Upper lobe of left lung (tissue), 6 donors: ENCODE measurements around the gene RIBC2. TPM values are rescaled to one million over a fixed set of nuclear protein-coding genes. Genes with fewer than 3 reads are reported as not detected.
A peak's percentile ranks its signal among the peaks of the same experiment; 100 is the strongest.

Experiments
- ATAC-seq, 2 donors: fragments of 200-7000 bp; cut with Tn5 transposase; one replicate each; pipeline ENCODE4 v1.9.1; 2022; ENCODE audit warnings: mild to moderate bottlenecking in 2 of 2, moderate library complexity in 2 of 2; ENCODE audit not compliant: low FRiP score in 2 of 2
- DNase-seq, 2 donors: peaks; one replicate each; pipeline ENCODE4 v3.0.0-alpha.2; 2019 to 2020
- H3K27ac ChIP-seq, 4 donors: fragments of 200-600 bp; sonication (generic); one replicate each; pipeline ENCODE4 v1.5.1; 2016 to 2019
- H3K27me3 ChIP-seq, 4 donors: fragments of 200-600 bp; sonication (generic); one replicate each; pipeline ENCODE4 v1.5.1; 2017 to 2019
- H3K36me3 ChIP-seq, 4 donors: fragments of 200-600 bp; sonication (generic); one replicate each; pipeline ENCODE4 v1.5.1; 2016 to 2019
- H3K4me1 ChIP-seq, 4 donors: fragments of 200-600 bp; sonication (generic); one replicate each; pipeline ENCODE4 v1.5.1; 2018 to 2019
- H3K4me3 ChIP-seq, 4 donors: fragments of 200-600 bp; sonication (generic); one replicate each; pipeline ENCODE4 v1.5.1; 2017 to 2019; ENCODE audit warnings: mild to moderate bottlenecking in 2 of 4, moderate library complexity in 1 of 4
- H3K9me3 ChIP-seq, 4 donors: fragments of 200-600 bp; sonication (generic); one replicate each; pipeline ENCODE4 v1.5.1; 2018 to 2019
- EP300 ChIP-seq, 4 donors: sonication (generic); formaldehyde crosslinking; IDR thresholded peaks; one replicate each; pipeline ENCODE4 v1.5.1; 2017; ENCODE audit warnings: antibody characterized with exemption in 4 of 4, control low read depth in 2 of 4
- POLR2A ChIP-seq, 4 donors: fragments of 450-650 bp; IDR thresholded peaks; one replicate each; pipeline ENCODE4 v1.5.1; 2016 to 2017; ENCODE audit warnings: antibody characterized with exemption in 4 of 4, mild to moderate bottlenecking in 2 of 4
- POLR2AphosphoS5 ChIP-seq, 2 donors: sonication (generic); formaldehyde crosslinking; IDR thresholded peaks; one replicate each; pipeline ENCODE4 v1.5.1; 2017; ENCODE audit warnings: antibody characterized with exemption in 2 of 2
- WGBS, 2 donors: methylation state at CpG; one replicate each; pipeline ENCODE4 v1.1.5; 2017 to 2018; 5-methylcytosine and 5-hydroxymethylcytosine counted together
- total RNA-seq, 6 donors: library from RNA; depleted of rRNA in 4 of 6; stranded (reverse); fragments of >200 nt in 4 of 6; gene quantifications; one replicate each; pipeline versions ENCODE4 v1.1.0 to v1.2.1, GENCODE V29; 2016 to 2021
- TF ChIP-seq, protein P1 (sequence below), 6 experiments: fragments of 450-650 bp in 4 of 6; fragments of 200-600 bp in 2 of 6; sonication (generic) in 2 of 6; IDR thresholded peaks; one replicate each; pipeline ENCODE4 v1.5.1; 2016 to 2019; ENCODE audit warnings: antibody characterized with exemption in 6 of 6
- donor health status: DM: no; HTN: no; CAD: no; lungs with moderate emphysema.
- donor health status: DM: no; HTN: yes; CAD: no; lungs with severe emphysema.

The RIBC2 gene
- total RNA-seq, 6 donors from 2014 or later = 1.4 to 16.7 (median 3.5) TPM; not detected in 1

DNA sequence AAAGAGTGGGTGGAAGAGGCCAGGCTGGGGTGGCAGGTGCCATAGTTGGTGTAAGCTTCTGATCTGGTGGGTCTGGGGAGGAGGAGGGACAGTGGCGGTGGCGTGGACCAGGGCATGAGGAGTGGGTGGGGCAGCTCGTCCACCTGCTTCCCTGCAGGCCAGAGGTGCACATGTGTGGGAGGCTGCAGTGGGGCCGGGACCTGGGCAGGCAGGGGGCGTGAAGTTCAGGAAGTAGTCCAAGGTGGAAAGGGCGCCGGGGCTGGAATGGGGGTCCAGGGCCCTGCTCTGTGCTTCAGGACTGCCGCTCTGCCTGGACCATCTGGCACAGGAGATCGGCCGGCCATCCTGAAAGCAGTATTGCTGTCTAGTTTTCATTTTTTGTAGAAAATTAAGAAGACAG, 15.9 kb downstream of the RIBC2 start:
- Histone ChIP-seq H3K4me1 (no peaks in the 10 kb centered on the region), H3K36me3 (no peaks in the 10 kb centered on the region), H3K27ac (no peak overlapping the region), H3K27me3 (no peaks in the 10 kb centered on the region), H3K4me3 (no peak overlapping the region), H3K9me3 (peaks cover 0 to 4% (median 0%) of the 10 kb centered on the region in 4 donors)
- DNase-seq (no peak), ATAC-seq (peak in 1 of 2 donors; percentile 13)
- WGBS, 2 donors = 89 to 93% methylated on average over 10 of the region's 10 CpGs
- TF ChIP-seq POLR2AphosphoS5 (IDR thresholded peaks at IDR 0.05) (no peak), EP300 (IDR thresholded peaks at IDR 0.05) (no peak), POLR2A (IDR thresholded peaks at IDR 0.05) (no peak)
- TF ChIP-seq, protein P1, sequence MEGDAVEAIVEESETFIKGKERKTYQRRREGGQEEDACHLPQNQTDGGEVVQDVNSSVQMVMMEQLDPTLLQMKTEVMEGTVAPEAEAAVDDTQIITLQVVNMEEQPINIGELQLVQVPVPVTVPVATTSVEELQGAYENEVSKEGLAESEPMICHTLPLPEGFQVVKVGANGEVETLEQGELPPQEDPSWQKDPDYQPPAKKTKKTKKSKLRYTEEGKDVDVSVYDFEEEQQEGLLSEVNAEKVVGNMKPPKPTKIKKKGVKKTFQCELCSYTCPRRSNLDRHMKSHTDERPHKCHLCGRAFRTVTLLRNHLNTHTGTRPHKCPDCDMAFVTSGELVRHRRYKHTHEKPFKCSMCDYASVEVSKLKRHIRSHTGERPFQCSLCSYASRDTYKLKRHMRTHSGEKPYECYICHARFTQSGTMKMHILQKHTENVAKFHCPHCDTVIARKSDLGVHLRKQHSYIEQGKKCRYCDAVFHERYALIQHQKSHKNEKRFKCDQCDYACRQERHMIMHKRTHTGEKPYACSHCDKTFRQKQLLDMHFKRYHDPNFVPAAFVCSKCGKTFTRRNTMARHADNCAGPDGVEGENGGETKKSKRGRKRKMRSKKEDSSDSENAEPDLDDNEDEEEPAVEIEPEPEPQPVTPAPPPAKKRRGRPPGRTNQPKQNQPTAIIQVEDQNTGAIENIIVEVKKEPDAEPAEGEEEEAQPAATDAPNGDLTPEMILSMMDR (IDR thresholded peaks at IDR 0.05) = no peak

DNA sequence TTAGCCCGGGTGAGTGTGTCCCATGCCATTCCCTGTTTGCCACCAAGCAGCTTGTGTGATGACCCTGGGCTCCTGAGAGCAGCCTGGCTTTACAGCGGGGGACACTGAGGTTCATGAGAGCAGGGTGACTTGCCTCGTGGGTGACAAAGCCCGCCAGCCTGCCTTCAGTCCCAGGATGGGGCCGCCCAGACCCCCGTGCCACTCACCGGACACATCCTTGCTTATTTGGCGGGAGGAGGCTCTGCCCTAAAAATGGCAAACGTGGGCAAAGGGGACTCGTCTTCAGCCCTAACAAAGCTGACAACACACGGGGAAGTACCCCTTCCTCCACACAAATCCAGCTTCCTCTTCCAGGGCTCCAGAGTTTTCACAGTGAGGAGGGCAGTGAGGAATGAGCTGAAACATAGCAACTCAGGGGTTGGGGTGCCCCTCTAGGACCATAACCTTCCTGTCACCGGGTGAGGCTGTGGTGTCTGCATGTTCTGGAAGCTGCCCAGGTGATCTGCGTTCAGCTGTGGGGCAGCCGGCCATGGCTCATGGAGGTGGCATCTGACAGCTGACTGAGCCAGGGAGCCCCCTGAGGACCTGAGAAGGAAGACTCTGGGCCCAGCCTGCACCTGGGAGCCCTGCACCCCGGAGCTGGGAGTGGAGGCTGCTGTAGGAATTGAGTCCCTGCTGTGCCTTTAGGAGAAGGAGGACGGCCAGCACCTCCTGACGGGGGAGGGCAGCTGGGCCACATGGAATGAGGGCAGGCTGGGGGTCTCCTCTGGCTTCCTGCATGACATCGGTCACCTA, 16.7 kb downstream of the RIBC2 start:
- no peak for DNase-seq

DNA sequence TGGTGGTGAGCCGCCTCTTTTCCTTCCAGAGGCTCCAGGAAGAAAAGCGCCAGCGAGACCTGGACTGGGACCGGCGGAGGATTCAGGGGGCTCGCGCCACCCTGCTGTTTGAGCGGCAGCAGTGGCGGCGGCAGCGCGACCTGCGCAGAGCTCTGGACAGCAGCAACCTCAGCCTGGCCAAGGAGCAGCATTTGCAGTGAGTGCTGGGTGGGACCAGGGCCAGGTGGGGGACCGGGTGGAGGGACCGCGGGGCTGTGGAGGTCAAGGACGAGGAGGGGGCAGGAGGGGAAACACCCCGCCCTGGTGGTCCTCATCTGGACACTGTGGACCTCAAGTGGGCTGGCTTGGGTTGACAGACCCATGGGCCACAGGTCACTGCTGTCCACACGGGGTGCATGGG, 17.4 kb downstream of the RIBC2 start:
- H3K36me3 ChIP-seq = no peaks in the 10 kb centered on the region
- ATAC-seq (no peak), DNase-seq (no peak)
- TF ChIP-seq POLR2A (IDR thresholded peaks at IDR 0.05) (no peak), POLR2AphosphoS5 (IDR thresholded peaks at IDR 0.05) (no peak), EP300 (IDR thresholded peaks at IDR 0.05) (no peak)
- TF ChIP-seq, protein P1 (IDR thresholded peaks at IDR 0.05) = no peak
- peaks cover 4 to 11% (median 8%) of the 10 kb centered on the region in 4 donors for H3K4me1 ChIP-seq
- H3K9me3 ChIP-seq = peaks cover 0 to 4% (median 0%) of the 10 kb centered on the region in 4 donors
- WGBS, 2 donors = 90 to 91% methylated on average over 14 to 19 of the region's 19 CpGs
- no peaks in the 10 kb centered on the region for H3K27me3 ChIP-seq
- H3K27ac ChIP-seq = no peak overlapping the region
- H3K4me3 ChIP-seq = no peak overlapping the region

More for the DNA sequence above, 16.7 kb downstream of the RIBC2 start:
- TF ChIP-seq POLR2AphosphoS5 (IDR thresholded peaks at IDR 0.05) (no peak), EP300 (IDR thresholded peaks at IDR 0.05) (no peak), POLR2A (IDR thresholded peaks at IDR 0.05) (no peak)
- TF ChIP-seq, protein P1 (IDR thresholded peaks at IDR 0.05) = no peak
- Histone ChIP-seq H3K4me1 (peaks cover 0 to 4% (median under 1%) of the 10 kb centered on the region in 4 donors), H3K27ac (no peak overlapping the region), H3K9me3 (peaks cover 0 to 4% (median 0%) of the 10 kb centered on the region in 4 donors), H3K36me3 (no peaks in the 10 kb centered on the region), H3K27me3 (no peaks in the 10 kb centered on the region), H3K4me3 (no peak overlapping the region)
- WGBS, 2 donors = 90 to 95% methylated on average over 6 to 18 of the region's 18 CpGs
- no peak for ATAC-seq

DNA sequence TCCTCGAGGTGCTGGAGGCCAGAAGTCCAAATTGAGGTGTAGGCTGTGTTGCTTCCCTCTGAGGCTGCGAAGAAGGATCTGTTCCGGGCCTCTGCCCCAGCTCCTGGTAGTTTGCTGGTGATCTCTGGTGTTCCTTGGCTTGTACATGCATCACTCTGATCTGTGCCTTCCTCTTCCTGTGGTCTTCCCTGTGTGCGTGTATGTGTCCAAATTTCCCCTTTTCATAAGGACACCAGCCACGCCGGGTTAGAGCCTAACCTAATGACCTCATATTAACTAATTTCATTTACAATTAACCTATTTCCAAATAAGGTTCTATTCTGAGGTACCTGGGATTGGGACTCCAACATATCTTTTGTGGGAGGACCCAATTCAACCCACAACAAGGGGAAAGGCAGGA, 21.5 kb downstream of the RIBC2 start:
- peak overlapping the region in 3 of 4 donors; percentile 44 to 67 (median 48) for H3K27ac ChIP-seq
- ATAC-seq (peak in 1 of 2 donors; percentile 37), DNase-seq (no peak)
- no peak overlapping the region for H3K4me3 ChIP-seq
- H3K27me3 ChIP-seq = no peaks in the 10 kb centered on the region
- 73 to 88% methylated on average over 5 to 6 of the region's 6 CpGs for WGBS, 2 donors
- peaks cover 4 to 12% (median 9%) of the 10 kb centered on the region in 4 donors for H3K4me1 ChIP-seq
- TF ChIP-seq, protein P1 (IDR thresholded peaks at IDR 0.05) = no peak
- TF ChIP-seq POLR2A (IDR thresholded peaks at IDR 0.05) (no peak), POLR2AphosphoS5 (IDR thresholded peaks at IDR 0.05) (no peak), EP300 (IDR thresholded peaks at IDR 0.05) (no peak)
- no peaks in the 10 kb centered on the region for H3K36me3 ChIP-seq
- no peaks in the 10 kb centered on the region for H3K9me3 ChIP-seq
